NT2/D1 (cell line): ENCODE results near the gene ITGB2.

Source experiments
- SUZ12 ChIP-seq: IDR thresholded peaks from 2 replicates; pipeline ENCODE4 v1.6.1; 2011; ENCODE audit not compliant: insufficient read length, insufficient read depth; ENCODE audit errors: extremely low read depth
- YY1 ChIP-seq: IDR thresholded peaks from 2 replicates; pipeline ENCODE4 v1.6.1; 2011; ENCODE audit not compliant: insufficient read length, insufficient read depth

DNA sequence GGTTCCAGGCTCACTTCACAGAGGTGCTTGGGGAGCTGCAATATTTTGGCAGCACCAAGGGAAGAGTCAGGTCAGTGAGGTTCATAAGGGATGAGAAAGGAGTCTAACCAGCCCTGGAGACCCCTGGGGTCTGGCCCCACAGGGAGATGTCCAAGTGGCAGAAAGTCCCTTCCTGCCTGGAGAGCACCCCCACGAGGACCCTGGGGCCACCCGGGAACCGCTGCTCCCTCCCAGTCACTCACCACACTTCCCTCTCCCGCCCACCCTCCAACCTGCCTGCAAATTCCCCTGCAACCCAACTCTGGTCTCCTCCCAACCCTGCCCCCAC, 6.5 kb upstream of the ITGB2 start:
- TF ChIP-seq YY1 (no peak), SUZ12 (no peak)
